ENCODE measurements around the gene MRPS11. TPM values are rescaled to one million over a fixed set of nuclear protein-coding genes. Genes with fewer than 3 reads are reported as not detected.

Gene MRPS11
- total and polyA plus RNA-seq, 10 of the 15 experiments (the other 5 are each of a cell fraction or from before 2014, with no cell fraction given): 37.1 to 148 (median 68.7) TPM

DNA sequence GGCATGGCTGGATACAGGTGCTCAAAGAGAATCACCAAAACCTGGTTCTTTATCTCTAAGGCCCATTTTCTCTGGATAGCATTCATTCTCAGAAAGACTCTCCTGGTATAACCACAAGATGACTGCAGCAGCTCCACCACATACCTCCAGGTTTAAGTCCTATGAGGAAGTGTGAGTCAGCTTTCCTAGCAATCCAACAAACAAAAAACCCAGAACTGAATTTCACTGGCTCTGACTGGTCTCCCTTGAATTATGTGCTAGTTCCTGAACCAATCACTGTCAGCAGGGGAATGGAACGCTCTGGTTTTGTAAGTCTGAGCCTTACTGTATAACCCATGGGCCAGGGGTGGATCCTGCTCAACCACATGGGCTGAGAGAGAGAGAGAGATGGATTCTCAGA is 27.5 kb upstream of the MRPS11 start:
- Histone ChIP-seq H4K20me1 (ENCODE audit: control insufficient read depth, insufficient read depth) (no peaks in the 10 kb centered on the region), H2AFZ (ENCODE audit: control insufficient read depth, low read depth, low read length) (no peak overlapping the region), H3K4me1 (ENCODE audit: control insufficient read depth, insufficient read depth, low read length) (no peaks in the 10 kb centered on the region), H3K4me2 (ENCODE audit: control insufficient read depth, insufficient read depth) (no peak overlapping the region), H3K79me2 (ENCODE audit: control insufficient read depth, insufficient read depth, low read length) (no peaks in the 10 kb centered on the region), H3K9ac (ENCODE audit: control insufficient read depth, insufficient read depth, low read length) (no peak overlapping the region), H3K9me3 (replicated peaks; ENCODE audit: control insufficient read depth, insufficient read depth, low read length) (no peaks in the 10 kb centered on the region; the same call in 2 of the 3 replicates), H3K36me3 (ENCODE audit: control insufficient read depth in 2 of 2, insufficient read depth in 2 of 2, low read length in 1 of 2) (no peaks in the 10 kb centered on the region), H3K27ac (ENCODE audit: control insufficient read depth, insufficient read depth) (no peak overlapping the region), H3K27me3 (replicated peaks in 1 of 2; ENCODE audit: control insufficient read depth in 2 of 2, insufficient read depth in 2 of 2, low read length in 1 of 2) (no peaks in the 10 kb centered on the region; a peak in 2 of 4 replicates), H3K4me3 (no peak overlapping the region)
- no TSS peak for BruUV-seq (replicated peaks)
- ChIA-PET RAD21 (ENCODE audit: unreplicated experiment) (no interaction called here), SMC1A (ENCODE audit: uncharacterized antibody, unreplicated experiment) (no interaction called here), CTCF (no interaction called here), POLR2A (no interaction called here)
- TF ChIP-seq, protein P1, sequence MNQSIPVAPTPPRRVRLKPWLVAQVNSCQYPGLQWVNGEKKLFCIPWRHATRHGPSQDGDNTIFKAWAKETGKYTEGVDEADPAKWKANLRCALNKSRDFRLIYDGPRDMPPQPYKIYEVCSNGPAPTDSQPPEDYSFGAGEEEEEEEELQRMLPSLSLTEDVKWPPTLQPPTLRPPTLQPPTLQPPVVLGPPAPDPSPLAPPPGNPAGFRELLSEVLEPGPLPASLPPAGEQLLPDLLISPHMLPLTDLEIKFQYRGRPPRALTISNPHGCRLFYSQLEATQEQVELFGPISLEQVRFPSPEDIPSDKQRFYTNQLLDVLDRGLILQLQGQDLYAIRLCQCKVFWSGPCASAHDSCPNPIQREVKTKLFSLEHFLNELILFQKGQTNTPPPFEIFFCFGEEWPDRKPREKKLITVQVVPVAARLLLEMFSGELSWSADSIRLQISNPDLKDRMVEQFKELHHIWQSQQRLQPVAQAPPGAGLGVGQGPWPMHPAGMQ (IDR thresholded peaks at IDR 0.05; ENCODE audit: borderline replicate concordance): no peak
- TF ChIP-seq, protein P2, sequence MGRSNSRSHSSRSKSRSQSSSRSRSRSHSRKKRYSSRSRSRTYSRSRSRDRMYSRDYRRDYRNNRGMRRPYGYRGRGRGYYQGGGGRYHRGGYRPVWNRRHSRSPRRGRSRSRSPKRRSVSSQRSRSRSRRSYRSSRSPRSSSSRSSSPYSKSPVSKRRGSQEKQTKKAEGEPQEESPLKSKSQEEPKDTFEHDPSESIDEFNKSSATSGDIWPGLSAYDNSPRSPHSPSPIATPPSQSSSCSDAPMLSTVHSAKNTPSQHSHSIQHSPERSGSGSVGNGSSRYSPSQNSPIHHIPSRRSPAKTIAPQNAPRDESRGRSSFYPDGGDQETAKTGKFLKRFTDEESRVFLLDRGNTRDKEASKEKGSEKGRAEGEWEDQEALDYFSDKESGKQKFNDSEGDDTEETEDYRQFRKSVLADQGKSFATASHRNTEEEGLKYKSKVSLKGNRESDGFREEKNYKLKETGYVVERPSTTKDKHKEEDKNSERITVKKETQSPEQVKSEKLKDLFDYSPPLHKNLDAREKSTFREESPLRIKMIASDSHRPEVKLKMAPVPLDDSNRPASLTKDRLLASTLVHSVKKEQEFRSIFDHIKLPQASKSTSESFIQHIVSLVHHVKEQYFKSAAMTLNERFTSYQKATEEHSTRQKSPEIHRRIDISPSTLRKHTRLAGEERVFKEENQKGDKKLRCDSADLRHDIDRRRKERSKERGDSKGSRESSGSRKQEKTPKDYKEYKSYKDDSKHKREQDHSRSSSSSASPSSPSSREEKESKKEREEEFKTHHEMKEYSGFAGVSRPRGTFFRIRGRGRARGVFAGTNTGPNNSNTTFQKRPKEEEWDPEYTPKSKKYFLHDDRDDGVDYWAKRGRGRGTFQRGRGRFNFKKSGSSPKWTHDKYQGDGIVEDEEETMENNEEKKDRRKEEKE (IDR thresholded peaks at IDR 0.05): no peak
- TF ChIP-seq TBL1XR1 (IDR thresholded peaks at IDR 0.05; ENCODE audit: low read depth, low read length): no peak
- no peak for TF ChIP-seq POLR2AphosphoS2 (IDR thresholded peaks at IDR 0.05; ENCODE audit: low read depth, low read length)
- no peak for TF ChIP-seq CHD2 (IDR thresholded peaks at IDR 0.05; ENCODE audit: borderline replicate concordance, low read depth, low read length)
- TF ChIP-seq KAT2A (conservative IDR thresholded peaks at IDR 0.05; ENCODE audit: control insufficient read depth, low read depth, low read length): no peak
- TF ChIP-seq WRNIP1 (IDR thresholded peaks at IDR 0.05; ENCODE audit: borderline replicate concordance, low read depth, low read length): no peak
- no peak for TF ChIP-seq EZH2 (IDR thresholded peaks at IDR 0.05; ENCODE audit: borderline replicate concordance, control insufficient read depth, low read depth, low read length)
- TF ChIP-seq, protein P3, sequence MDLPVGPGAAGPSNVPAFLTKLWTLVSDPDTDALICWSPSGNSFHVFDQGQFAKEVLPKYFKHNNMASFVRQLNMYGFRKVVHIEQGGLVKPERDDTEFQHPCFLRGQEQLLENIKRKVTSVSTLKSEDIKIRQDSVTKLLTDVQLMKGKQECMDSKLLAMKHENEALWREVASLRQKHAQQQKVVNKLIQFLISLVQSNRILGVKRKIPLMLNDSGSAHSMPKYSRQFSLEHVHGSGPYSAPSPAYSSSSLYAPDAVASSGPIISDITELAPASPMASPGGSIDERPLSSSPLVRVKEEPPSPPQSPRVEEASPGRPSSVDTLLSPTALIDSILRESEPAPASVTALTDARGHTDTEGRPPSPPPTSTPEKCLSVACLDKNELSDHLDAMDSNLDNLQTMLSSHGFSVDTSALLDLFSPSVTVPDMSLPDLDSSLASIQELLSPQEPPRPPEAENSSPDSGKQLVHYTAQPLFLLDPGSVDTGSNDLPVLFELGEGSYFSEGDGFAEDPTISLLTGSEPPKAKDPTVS (IDR thresholded peaks at IDR 0.05; ENCODE audit: low read depth, low read length): no peak
- no peak for TF ChIP-seq RUNX3 (IDR thresholded peaks at IDR 0.05; ENCODE audit: low read length)
- TF ChIP-seq KLF5 (IDR thresholded peaks at IDR 0.05; ENCODE audit: partially characterized antibody): no peak
- 0% methylated on average over 1 of the region's 1 CpG for WGBS (ENCODE audit: insufficient coverage, insufficient replicate concordance, low lambda C conversion rate, missing lambda C conversion rate)
- no peak for ATAC-seq
- in situ Hi-C loops (cut with MboI) (no loop called here), intact Hi-C loops (cut with micrococcal nuclease; ENCODE audit: unreplicated experiment) (no loop called here)
- no peak for DNase-seq (ENCODE audit: low read depth, low spot score)
- FAIRE-seq: no peak
